ENCODE measurements around the gene SMPD2. TPM values are rescaled to one million over a fixed set of nuclear protein-coding genes. Genes with fewer than 3 reads are reported as not detected.

Gene SMPD2
- total RNA-seq, 4 donors from 2014 or later, result 10.2 to 16.2 (median 10.7) TPM

DNA sequence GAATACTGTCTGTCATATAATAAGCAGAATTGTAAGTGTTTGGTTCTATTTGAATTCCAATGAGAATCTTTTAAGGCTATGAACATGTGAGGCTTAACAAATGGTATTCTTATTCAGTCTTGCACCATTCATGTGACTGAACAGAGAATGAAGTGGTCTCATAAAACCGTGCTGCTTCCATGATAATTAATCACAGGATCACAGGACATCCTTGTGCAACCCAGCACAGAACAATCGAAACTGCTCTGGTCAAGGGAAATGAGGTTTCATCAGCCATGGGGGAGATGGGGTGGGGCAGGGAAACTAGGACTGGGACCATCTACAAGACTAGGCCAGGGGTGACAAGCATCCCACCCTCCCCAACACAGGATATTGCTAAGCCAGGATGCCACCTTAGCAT is 6.1 kb upstream of the SMPD2 start:
- DNase-seq (ENCODE audit: low spot score), result no peak
- no peak for ATAC-seq (ENCODE audit: low FRiP score)
- TF ChIP-seq, protein P1, sequence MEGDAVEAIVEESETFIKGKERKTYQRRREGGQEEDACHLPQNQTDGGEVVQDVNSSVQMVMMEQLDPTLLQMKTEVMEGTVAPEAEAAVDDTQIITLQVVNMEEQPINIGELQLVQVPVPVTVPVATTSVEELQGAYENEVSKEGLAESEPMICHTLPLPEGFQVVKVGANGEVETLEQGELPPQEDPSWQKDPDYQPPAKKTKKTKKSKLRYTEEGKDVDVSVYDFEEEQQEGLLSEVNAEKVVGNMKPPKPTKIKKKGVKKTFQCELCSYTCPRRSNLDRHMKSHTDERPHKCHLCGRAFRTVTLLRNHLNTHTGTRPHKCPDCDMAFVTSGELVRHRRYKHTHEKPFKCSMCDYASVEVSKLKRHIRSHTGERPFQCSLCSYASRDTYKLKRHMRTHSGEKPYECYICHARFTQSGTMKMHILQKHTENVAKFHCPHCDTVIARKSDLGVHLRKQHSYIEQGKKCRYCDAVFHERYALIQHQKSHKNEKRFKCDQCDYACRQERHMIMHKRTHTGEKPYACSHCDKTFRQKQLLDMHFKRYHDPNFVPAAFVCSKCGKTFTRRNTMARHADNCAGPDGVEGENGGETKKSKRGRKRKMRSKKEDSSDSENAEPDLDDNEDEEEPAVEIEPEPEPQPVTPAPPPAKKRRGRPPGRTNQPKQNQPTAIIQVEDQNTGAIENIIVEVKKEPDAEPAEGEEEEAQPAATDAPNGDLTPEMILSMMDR (IDR thresholded peaks at IDR 0.05), result no peak

DNA sequence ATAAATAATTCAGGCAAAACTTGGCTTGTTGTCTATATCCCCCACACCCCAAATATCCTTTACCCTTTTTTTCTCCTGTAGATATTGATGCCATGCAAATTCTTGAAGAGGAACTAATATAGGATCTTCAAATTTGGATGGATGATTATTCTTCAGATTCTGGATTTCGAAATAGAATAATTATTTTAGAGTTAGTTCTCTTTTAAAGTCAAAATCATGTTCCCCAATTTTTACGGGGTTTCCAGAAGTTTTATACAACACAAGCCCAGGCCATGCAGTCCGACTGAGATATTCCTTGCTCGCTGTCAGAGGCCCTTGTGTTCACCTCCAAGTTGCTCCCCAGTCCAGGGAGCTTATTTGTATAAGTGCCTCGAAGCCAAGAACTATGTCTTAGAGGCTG is 4.5 kb upstream of the SMPD2 start:
- TF ChIP-seq, protein P1 (IDR thresholded peaks at IDR 0.05), result no peak
- DNase-seq (ENCODE audit: low spot score) (no peak), ATAC-seq (ENCODE audit: low FRiP score) (no peak)

DNA sequence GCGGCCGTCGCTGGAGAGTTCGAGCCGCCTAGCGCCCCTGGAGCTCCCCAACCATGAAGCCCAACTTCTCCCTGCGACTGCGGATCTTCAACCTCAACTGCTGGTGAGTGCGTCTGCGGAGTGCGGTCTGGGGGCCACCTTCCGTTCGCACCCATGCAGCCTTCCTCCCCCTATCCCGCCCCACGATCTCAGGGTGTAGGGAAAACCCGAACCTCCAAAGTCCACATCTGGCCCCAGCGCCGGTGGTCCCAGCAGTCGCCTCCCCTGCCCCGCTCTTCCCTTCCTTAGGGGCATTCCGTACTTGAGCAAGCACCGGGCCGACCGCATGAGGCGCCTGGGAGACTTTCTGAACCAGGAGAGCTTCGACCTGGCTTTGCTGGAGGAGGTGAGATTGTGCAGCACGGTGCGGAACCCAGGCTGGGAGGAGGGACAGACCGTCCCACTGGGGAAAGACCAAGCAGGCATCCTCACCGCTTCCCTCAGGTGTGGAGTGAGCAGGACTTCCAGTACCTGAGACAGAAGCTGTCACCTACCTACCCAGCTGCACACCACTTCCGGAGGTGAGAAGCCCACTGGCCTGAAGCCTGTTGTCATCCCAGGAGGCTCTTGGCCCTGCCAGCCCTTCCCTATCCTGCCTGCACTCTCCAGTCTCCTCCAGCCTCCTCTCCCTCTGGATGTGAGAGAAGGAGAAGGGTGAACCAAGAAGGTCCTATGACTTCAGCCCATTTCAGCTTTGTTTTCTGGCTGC is 719 bp downstream of the SMPD2 start:
- ATAC-seq (ENCODE audit: low FRiP score) (peak; percentile 30), DNase-seq (ENCODE audit: low spot score) (no peak)
- TF ChIP-seq, protein P1 (IDR thresholded peaks at IDR 0.05), result no peak

DNA sequence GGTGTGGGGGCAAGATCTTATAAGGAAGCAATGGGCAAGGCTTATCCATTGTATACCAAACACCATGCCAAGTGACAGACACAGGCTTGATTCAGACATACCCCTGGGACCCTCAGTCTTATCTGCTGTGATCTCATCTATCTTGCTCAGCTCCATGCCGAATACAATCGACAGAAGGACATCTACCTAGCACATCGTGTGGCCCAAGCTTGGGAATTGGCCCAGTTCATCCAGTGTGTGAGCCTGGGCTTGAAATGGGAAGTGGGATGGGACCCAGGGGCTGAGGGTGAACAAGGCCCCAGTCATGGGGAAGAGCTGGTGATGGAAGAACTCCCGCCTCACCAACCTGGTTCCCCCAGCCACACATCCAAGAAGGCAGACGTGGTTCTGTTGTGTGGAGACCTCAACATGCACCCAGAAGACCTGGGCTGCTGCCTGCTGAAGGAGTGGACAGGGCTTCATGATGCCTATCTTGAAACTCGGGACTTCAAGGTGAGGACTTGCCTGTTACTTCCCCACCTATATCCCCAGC is 1.9 kb downstream of the SMPD2 start:
- ATAC-seq (ENCODE audit: low FRiP score) (no peak), DNase-seq (ENCODE audit: low spot score) (no peak)
- TF ChIP-seq, protein P1 (IDR thresholded peaks at IDR 0.05), result no peak

DNA sequence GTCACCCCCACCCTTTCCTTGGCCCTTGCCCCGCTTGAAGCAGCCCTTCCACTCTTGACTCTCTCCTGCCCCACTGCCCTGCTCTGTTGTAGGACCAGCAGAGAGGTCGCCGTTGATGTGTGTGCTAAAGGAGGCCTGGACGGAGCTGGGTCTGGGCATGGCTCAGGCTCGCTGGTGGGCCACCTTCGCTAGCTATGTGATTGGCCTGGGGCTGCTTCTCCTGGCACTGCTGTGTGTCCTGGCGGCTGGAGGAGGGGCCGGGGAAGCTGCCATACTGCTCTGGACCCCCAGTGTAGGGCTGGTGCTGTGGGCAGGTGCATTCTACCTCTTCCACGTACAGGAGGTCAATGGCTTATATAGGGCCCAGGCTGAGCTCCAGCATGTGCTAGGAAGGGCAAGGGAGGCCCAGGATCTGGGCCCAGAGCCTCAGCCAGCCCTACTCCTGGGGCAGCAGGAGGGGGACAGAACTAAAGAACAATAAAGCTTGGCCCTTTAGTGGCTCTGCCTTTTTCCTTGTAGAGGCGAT is 3.0 kb downstream of the SMPD2 start:
- TF ChIP-seq, protein P1 (IDR thresholded peaks at IDR 0.05), result no peak
- ATAC-seq (ENCODE audit: low FRiP score) (no peak), DNase-seq (ENCODE audit: low spot score) (no peak)

DNA sequence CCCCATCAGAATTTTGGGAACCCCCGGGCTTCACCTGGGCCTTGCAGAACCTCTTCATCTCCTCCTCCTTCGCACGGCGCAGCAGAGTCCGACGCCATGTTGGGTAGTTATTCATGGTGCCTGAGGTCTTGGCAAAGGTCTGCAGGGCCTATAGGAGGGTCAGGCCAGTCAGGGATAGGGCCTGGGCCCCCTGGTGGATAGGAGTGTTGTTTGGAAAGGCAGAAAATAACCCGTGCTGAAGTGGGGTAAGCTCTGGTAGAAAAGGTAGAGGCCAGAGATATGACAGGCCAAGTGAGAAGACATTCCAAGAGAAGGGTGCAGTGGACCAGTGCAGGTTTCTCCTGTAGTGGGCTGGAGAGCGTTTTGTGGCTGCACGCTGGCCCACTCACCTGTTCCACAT is 4.9 kb downstream of the SMPD2 start:
- TF ChIP-seq, protein P1 (IDR thresholded peaks at IDR 0.05), result no peak
- no peak for ATAC-seq (ENCODE audit: low FRiP score)
- no peak for DNase-seq (ENCODE audit: low spot score)

DNA sequence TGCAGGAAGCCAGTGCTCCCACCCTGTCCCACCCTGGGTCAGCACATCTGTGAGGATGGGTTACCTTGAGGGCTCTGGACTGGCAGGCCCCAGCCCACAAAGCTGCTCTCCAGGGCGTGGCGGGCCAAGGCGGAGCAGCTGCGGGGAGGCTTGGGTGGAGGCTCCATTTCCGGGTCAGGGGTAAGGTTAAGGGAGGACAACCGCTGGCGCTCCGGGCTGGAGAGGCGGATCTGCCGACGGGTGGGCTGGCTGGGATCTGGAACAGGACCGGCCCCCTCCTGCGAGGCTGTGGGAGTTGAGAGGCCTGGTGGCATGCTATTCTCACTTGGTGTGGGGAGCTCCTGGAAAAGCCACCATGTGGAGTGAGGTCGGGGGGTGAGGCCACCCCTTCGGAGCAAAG is 5.5 kb downstream of the SMPD2 start:
- ATAC-seq (ENCODE audit: low FRiP score) (no peak), DNase-seq (ENCODE audit: low spot score) (no peak)
- TF ChIP-seq, protein P1 (IDR thresholded peaks at IDR 0.05), result no peak
